HG02610 (cell line): Measurements from ENCODE around the gene DUSP9.

Experiments
- ATAC-seq: cut with Tn5 transposase; IDR thresholded peaks from one replicate; pipeline ENCODE4 v1.9.1; 2021; ENCODE audit warnings: mild to moderate bottlenecking, moderate library complexity; ENCODE audit not compliant: unreplicated experiment

The DUSP9 gene

GRCh38 chrX:153635788-153636668, 11.0 kb upstream of the DUSP9 start:
- no peak for ATAC-seq

DNA sequence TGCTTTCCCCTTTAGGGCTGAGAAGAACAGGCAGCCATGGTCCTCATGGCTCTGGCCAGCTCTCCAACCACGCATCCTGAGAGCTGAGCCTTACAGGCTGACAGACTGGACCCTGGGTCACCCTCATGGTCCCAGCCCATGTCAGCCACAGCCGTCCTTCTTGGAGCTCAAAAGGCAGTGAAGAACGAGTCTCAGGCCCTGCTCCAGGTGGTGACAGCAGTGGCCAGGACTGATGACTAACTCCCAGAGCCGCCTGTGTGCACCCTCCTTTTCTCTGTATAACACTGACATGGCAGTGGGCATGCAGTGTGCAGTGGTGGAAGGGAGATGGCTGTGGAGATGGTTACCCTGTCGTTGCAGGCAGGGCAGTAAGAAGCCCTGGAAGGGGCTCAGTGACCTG, 10.3 kb upstream of the DUSP9 start:
- ATAC-seq: no peak

DNA sequence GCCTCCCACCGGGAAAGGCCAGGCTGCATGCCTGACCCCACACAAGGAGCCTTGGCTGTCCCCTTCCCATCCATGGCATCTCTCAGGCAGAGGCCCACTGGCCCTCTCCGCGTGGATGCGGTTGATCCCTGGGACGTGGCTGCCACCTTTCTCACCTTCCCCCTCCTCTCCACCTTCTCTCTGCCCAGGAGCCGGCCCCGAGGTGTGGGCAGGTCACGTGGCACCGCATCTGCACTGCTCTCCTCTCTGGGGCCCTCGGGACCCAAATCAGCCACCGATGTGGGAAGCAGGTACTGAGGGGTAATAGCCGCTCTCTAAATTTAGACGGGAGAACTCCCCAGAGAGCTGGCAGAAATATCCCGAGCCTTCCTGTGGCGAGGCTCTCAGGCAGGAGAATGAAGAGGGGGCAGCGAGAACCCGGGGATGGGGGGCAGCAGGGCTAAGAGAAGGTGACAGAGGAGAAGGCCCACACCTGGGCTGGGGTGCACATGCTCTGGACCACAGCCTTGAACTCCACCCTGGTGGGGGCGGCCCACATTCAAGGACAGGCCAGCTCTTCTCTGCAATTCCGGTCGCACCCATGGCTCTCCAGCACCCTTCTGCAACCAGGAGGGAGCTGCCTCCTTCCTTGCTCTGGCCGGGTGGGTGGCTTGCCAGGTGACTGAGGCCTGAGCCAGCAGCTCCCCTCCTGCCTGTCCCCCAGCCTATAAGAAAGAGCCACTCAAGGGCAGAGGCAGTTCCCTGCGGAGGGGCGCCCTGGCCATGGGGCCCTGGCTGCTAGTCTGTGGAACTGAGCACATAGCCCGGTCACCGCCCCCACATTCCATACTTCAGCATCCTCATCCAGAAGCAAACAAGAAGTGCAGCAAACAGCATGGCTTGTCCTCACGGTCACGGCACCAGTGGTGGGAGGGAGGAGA, 9.6 kb upstream of the DUSP9 start:
- ATAC-seq: no peak

DNA sequence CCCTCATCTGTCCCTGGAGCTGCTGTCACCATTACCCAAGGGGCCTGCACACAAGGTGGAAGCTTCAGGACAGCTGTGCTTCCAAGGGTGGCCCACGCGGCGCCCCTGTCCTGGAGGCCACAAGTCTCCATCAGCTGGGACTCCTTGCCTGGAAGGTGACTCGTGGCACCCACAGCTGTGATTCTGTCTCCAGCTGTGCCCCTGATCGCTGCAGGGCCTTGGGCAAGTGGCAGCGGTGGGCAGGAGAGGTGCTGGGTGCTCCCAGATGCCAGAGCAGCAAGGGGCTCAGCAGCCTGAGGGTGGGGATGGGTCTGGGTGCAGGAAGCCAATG, 9.0 kb upstream of the DUSP9 start:
- ATAC-seq: no peak

GRCh38 chrX:153638436-153639176, 8.4 kb upstream of the DUSP9 start:
- ATAC-seq: no peak

DNA sequence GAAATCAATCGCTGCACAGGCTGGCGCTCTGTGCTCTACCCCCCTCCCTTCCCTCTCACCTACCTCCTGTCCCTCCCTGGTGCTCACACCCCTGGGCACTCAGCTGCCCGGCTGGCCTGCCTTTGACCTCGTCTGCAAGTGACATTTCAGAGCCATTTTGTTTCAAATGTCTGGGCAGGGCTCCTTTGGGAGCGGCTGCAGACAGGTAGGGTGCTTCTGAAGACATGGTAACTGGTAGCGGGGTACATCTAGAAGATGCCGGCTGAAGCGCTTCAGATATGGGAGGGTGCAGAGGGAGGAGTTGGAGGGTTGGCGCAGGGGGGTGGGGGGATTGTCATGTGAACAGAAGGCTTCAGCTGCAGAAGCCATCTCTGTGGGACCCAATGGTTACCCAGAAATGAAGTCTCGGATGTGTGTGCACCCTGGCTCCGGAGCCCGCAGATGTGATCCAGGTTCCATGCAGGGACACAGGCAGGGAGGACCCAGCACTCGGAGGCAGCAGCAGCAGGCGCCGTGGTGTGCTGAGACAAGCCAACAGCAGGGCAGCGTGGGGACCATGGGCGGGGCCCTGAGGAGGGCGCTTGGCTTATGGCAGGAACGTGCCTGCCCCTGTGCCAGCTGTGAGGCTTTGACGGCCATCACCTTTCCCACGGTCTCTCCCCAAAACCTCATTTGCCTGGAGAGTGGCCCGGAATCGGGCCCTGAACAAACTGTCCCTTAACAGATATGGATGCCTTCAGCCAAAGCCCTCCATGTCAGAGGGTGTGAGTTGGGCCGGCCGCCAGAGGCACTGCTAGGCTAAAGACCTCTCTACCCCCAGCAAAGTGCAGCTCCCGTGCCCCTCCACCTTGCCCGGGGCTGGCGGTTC, 7.6 kb upstream of the DUSP9 start:
- no peak for ATAC-seq

- no peak for ATAC-seq
Measured at GRCh38 chrX:153640045-153640686, 6.8 kb upstream of the DUSP9 start.

DNA sequence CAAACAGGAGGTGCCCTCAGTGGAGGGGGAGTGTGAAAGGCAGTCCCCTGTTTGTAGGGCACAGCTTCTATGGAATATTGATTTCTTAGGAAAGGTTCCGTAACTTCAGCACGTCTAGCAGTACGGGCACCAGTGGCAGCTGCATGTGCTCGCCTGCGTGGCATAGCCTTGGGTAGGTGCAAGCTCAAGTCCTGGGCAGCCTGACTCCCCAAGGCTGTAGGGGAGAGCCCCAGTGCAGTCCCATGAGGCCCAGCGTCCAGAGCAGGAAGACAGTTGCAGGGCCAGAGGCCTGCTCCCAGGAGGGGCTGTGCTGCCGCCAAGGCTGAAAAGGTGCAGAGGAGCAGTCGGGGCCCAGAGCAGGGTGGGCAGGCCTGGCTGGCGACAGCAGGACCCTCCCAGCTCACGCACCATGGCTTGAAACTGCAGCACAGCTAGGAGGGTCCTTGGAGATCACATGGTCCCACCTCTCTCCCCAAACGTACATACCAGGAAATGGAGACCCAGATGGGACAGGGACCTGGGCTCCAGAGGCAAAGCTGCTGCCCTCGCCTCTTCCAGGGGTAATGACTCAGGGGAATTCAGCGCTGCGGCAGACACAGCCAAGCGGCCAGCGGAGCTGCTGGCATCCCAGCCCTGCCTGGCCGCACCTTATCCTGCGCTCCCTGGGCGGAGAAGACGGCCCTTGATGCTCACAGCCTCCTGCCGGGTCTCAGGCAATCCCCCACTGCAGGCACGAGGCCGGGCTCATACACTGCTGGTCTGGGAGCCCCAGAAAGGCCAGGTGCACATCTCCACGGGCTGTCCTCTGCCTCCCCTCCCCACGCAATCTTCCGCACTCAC, 6.0 kb upstream of the DUSP9 start:
- ATAC-seq: no peak

GRCh38 chrX:153641627-153642026, 5.4 kb upstream of the DUSP9 start:
- no peak for ATAC-seq

GRCh38 chrX:153642051-153642654, 4.8 kb upstream of the DUSP9 start:
- no peak for ATAC-seq

GRCh38 chrX:153642655-153643430, 4.2 kb upstream of the DUSP9 start:
- no peak for ATAC-seq

DNA sequence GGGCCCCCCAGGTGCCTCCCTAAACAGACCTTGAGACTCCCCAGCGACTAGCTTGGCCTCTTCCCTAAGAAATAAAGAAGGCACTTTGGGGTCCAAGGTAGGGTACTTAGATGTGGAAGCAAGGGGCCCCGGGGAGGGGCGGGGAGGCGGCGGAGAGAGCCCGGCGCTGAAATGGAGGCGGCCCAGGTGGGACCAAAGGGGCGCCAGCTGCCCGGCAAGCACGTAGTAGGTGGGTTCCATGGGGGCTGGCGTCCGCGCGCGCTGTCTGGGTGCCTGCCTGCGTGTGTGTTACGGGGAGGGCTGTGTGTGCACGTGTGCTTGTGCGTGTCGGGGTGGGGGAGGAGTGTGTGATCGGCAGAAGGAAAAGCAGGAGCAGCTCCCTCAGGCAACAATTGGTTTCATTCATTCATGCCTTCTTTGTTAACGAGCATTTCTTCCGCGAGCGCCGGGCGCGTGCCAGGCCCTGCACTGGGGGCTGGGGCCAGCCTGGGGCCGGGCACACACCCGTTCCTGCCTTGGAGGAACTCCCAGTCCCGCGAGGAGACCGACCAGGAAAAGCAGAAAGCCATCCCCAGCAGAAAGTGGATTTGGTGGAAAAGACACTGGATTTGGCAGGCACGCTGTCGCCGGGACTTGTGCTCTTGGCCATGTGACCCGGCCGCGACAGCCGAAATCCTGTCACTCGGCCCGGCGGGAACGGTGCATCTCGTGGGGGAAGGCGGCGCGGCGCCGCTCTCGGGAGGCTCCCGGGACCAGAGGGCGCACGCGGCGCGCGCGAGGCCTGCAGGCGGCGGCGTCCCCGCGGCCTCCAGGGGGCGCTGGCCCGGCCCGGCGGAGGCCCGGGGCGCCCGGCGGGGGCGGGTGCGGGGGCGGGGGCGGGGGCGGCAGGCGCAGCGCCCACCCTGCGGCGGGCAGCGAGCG, 3.3 kb upstream of the DUSP9 start:
- ATAC-seq: no peak

GRCh38 chrX:153644356-153645125, 2.5 kb upstream of the DUSP9 start:
- ATAC-seq: no peak

DNA sequence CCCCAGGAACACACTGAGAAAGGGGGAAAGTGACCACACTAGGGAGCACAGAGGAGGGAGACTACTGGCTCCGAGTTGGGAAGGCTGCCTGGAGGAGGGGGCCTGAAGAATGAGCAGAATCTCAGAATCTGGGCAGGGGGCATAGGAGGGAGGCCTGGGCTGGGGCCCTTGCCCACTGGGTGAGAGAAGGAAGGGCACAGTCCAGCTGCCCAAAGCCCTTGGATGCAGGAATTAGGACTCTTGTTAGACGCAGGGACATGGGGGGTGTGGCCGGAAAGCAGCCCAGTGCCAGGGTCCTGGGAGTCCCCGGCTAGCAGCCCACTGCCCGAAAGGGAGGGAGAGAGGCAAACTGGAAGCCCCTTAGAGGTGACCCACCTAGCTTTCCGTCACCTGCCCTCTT, 1.9 kb upstream of the DUSP9 start:
- no peak for ATAC-seq

DNA sequence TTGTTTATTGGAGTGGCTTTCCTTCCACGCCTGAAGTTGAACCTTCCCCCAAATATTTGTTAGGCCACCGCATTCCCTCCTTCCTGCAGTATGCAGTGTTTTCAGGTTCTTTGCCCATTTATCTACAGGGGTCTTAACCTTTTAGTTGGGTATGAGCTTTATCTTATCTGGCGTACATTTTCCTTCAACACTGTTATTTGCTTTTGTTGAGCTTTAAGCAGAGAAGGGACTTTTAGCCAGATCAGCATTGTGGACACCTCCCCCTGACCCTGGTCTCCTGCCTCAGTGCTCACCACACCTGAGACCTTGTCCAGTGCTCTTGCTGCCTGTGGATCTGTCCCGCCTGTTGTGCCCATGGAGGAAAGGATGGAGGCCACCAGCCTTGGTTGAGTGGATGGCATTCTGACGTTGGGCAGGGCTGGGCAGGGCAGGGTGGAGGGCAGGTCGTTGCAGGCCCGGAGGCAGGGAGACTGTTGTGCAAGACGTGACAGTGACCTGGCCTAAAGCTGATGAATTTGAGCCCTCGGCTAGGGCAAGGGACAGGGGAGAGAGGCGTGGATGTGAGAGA, 998 bp upstream of the DUSP9 start:
- ATAC-seq: no peak
